T-helper 2 cell treated with Interferon-gamma antibody and Interleukin-4, amounts not matched to agents 5 μg/mL and 100 μg/mL, for 36 hours (primary cell): ENCODE results near the gene SNAPC1.

Experiments used
- DNase-seq: peaks from one replicate; pipeline ENCODE4 v3.0.0; 2021; ENCODE audit warnings: low spot score
- H3K27ac Mint-ChIP-seq: one replicate; pipeline ENCODE4 v1.8.0; 2021; ENCODE audit warnings: mild to moderate bottlenecking, mixed read lengths
- H3K27me3 Mint-ChIP-seq: one replicate; pipeline ENCODE4 v1.8.0; 2021; ENCODE audit warnings: low read depth, mixed read lengths
- H3K36me3 Mint-ChIP-seq: one replicate; pipeline ENCODE4 v1.8.0; 2021; ENCODE audit warnings: low read depth, mixed read lengths
- H3K4me1 Mint-ChIP-seq: one replicate; pipeline ENCODE4 v1.8.0; 2021; ENCODE audit warnings: low read depth, mixed read lengths
- H3K4me3 Mint-ChIP-seq: one replicate; pipeline ENCODE4 v1.8.0; 2022; ENCODE audit warnings: mild to moderate bottlenecking, moderate library complexity, mixed read lengths
- H3K9me3 Mint-ChIP-seq: one replicate; pipeline ENCODE4 v1.8.0; 2021; ENCODE audit warnings: mixed read lengths

SNAPC1 gene

GRCh38 chr14:61761959-61762786 lies at the start of gene SNAPC1:
Gene SNAPC1 (plus strand): TSS chr14:61762420. CDS start chr14:61762461, 41 bp downstream.
- Mint-ChIP-seq H3K4me1 (peaks cover 42% of the 10 kb centered on the region), H3K9me3 (no peaks in the 10 kb centered on the region), H3K36me3 (peaks cover 17% of the 10 kb centered on the region), H3K27ac (peak within 1 kb of the TSS; percentile 97), H3K27me3 (no peaks in the 10 kb centered on the region), H3K4me3 (peak within 1 kb of the TSS; percentile 99)
- peak; percentile 98 for DNase-seq

GRCh38 chr14:61713724-61714437 lies 48.3 kb upstream of the SNAPC1 start:
- Mint-ChIP-seq H3K36me3 (peaks cover 9% of the 10 kb centered on the region), H3K4me1 (peaks cover 57% of the 10 kb centered on the region), H3K27me3 (no peaks in the 10 kb centered on the region), H3K4me3 (no peak overlapping the region), H3K9me3 (no peaks in the 10 kb centered on the region), H3K27ac (no peak overlapping the region)
- no peak for DNase-seq

- Mint-ChIP-seq H3K4me1 (peaks cover 55% of the 10 kb centered on the region), H3K27me3 (no peaks in the 10 kb centered on the region), H3K9me3 (no peaks in the 10 kb centered on the region), H3K4me3 (no peak overlapping the region), H3K36me3 (peaks cover 16% of the 10 kb centered on the region), H3K27ac (no peak overlapping the region)
- DNase-seq: no peak
Measured at GRCh38 chr14:61716956-61717355, 45.3 kb upstream of the SNAPC1 start.

GRCh38 chr14:61718039-61718438 lies 44.2 kb upstream of the SNAPC1 start:
- Mint-ChIP-seq H3K27me3 (no peaks in the 10 kb centered on the region), H3K36me3 (peaks cover 15% of the 10 kb centered on the region), H3K4me1 (peaks cover 47% of the 10 kb centered on the region), H3K27ac (no peak overlapping the region), H3K4me3 (no peak overlapping the region), H3K9me3 (no peaks in the 10 kb centered on the region)
- no peak for DNase-seq

- Mint-ChIP-seq H3K4me1 (peaks cover 49% of the 10 kb centered on the region), H3K27me3 (no peaks in the 10 kb centered on the region), H3K9me3 (no peaks in the 10 kb centered on the region), H3K27ac (peak overlapping the region; percentile 63), H3K4me3 (peak overlapping the region; percentile 51), H3K36me3 (peaks cover 26% of the 10 kb centered on the region)
- no peak for DNase-seq
Measured at GRCh38 chr14:61719344-61720293, 42.6 kb upstream of the SNAPC1 start.

- Mint-ChIP-seq H3K27me3 (no peaks in the 10 kb centered on the region), H3K36me3 (peaks cover 31% of the 10 kb centered on the region), H3K4me1 (peaks cover 53% of the 10 kb centered on the region), H3K27ac (peak overlapping the region; percentile 63), H3K9me3 (no peaks in the 10 kb centered on the region), H3K4me3 (peak overlapping the region; percentile 51)
- DNase-seq: no peak
Measured at GRCh38 chr14:61720294-61720661, 41.9 kb upstream of the SNAPC1 start.

GRCh38 chr14:61720741-61721140 lies 41.5 kb upstream of the SNAPC1 start:
- Mint-ChIP-seq H3K27me3 (no peaks in the 10 kb centered on the region), H3K4me3 (no peak overlapping the region), H3K9me3 (no peaks in the 10 kb centered on the region), H3K36me3 (peaks cover 31% of the 10 kb centered on the region), H3K4me1 (peaks cover 50% of the 10 kb centered on the region), H3K27ac (peak overlapping the region; percentile 62)
- DNase-seq: no peak

- Mint-ChIP-seq H3K36me3 (peaks cover 62% of the 10 kb centered on the region), H3K27ac (no peak overlapping the region), H3K27me3 (no peaks in the 10 kb centered on the region), H3K4me1 (peaks cover 34% of the 10 kb centered on the region), H3K9me3 (no peaks in the 10 kb centered on the region), H3K4me3 (no peak overlapping the region)
- no peak for DNase-seq
Measured at GRCh38 chr14:61724133-61724532, 38.1 kb upstream of the SNAPC1 start.

- Mint-ChIP-seq H3K9me3 (no peaks in the 10 kb centered on the region), H3K4me1 (peaks cover 36% of the 10 kb centered on the region), H3K27ac (peak overlapping the region; percentile 32), H3K36me3 (peaks cover 74% of the 10 kb centered on the region), H3K4me3 (no peak overlapping the region), H3K27me3 (no peaks in the 10 kb centered on the region)
- no peak for DNase-seq
Measured at GRCh38 chr14:61726778-61727658, 35.2 kb upstream of the SNAPC1 start.

GRCh38 chr14:61730756-61731373 lies 31.4 kb upstream of the SNAPC1 start:
- peaks cover 32% of the 10 kb centered on the region for H3K4me1 Mint-ChIP-seq

GRCh38 chr14:61733972-61734371 lies 28.2 kb upstream of the SNAPC1 start:
- H3K27ac Mint-ChIP-seq: no peak overlapping the region
- no peak overlapping the region for H3K4me3 Mint-ChIP-seq
- no peaks in the 10 kb centered on the region for H3K27me3 Mint-ChIP-seq
- no peaks in the 10 kb centered on the region for H3K9me3 Mint-ChIP-seq
- DNase-seq: no peak
- H3K36me3 Mint-ChIP-seq: peaks cover 77% of the 10 kb centered on the region
- H3K4me1 Mint-ChIP-seq: peaks cover 29% of the 10 kb centered on the region

More at GRCh38 chr14:61730756-61731373, 31.4 kb upstream of the SNAPC1 start:
- Mint-ChIP-seq H3K9me3 (no peaks in the 10 kb centered on the region), H3K36me3 (peaks cover 80% of the 10 kb centered on the region), H3K4me3 (no peak overlapping the region), H3K27me3 (no peaks in the 10 kb centered on the region), H3K27ac (peak overlapping the region; percentile 2)
- DNase-seq: no peak

GRCh38 chr14:61736751-61737150 lies 25.5 kb upstream of the SNAPC1 start:
- Mint-ChIP-seq H3K27ac (peak overlapping the region; percentile 55), H3K9me3 (no peaks in the 10 kb centered on the region), H3K4me1 (peaks cover 17% of the 10 kb centered on the region), H3K36me3 (peaks cover 76% of the 10 kb centered on the region), H3K4me3 (no peak overlapping the region), H3K27me3 (no peaks in the 10 kb centered on the region)
- DNase-seq: no peak
